Stimulated activated CD4-positive, alpha-beta T cell treated with anti-CD3 and anti-CD28 coated beads, Interleukin-4, amount 100 ng/mL, for 1 hour (primary cell): ENCODE measurements around the gene PRKAG2.
A peak's percentile ranks its signal among the peaks of the same experiment; 100 is the strongest.

ENCODE experiments used
- DNase-seq: peaks from one replicate; pipeline ENCODE4 v3.0.0-alpha.2; 2020

Gene PRKAG2

GRCh38 chr7:151631570-151631952 lies 245.4 kb downstream of the PRKAG2 start:
- DNase-seq: no peak

GRCh38 chr7:151630851-151631569 lies 245.9 kb downstream of the PRKAG2 start:
- no peak for DNase-seq

GRCh38 chr7:151630358-151630757 lies 246.6 kb downstream of the PRKAG2 start:
- no peak for DNase-seq

- no peak for DNase-seq
Measured at GRCh38 chr7:151629713-151630272, 247.1 kb downstream of the PRKAG2 start.

GRCh38 chr7:151628846-151629604 lies 247.9 kb downstream of the PRKAG2 start:
- DNase-seq: no peak

GRCh38 chr7:151626422-151627115 lies 250.3 kb downstream of the PRKAG2 start:
- DNase-seq: peak; percentile 23

- no peak for DNase-seq
Measured at GRCh38 chr7:151625606-151626005, 251.3 kb downstream of the PRKAG2 start.

GRCh38 chr7:151624246-151624928 lies 252.5 kb downstream of the PRKAG2 start:
- DNase-seq: no peak

- no peak for DNase-seq
Measured at GRCh38 chr7:151623766-151624165, 253.1 kb downstream of the PRKAG2 start.

- DNase-seq: no peak
Measured at GRCh38 chr7:151621961-151622360, 255.0 kb downstream of the PRKAG2 start.

GRCh38 chr7:151616443-151617213 lies 260.3 kb downstream of the PRKAG2 start:
- DNase-seq: no peak

GRCh38 chr7:151615784-151616183 lies 261.1 kb downstream of the PRKAG2 start:
- DNase-seq: no peak

- no peak for DNase-seq
Measured at GRCh38 chr7:151615058-151615457, 261.9 kb downstream of the PRKAG2 start.

- DNase-seq: no peak
Measured at GRCh38 chr7:151614019-151614418, 262.9 kb downstream of the PRKAG2 start.

- DNase-seq: no peak
Measured at GRCh38 chr7:151611878-151612277, 265.0 kb downstream of the PRKAG2 start.

GRCh38 chr7:151611041-151611440 lies 265.9 kb downstream of the PRKAG2 start:
- DNase-seq: no peak

GRCh38 chr7:151608031-151608551 lies 268.8 kb downstream of the PRKAG2 start:
- DNase-seq: no peak

- no peak for DNase-seq
Measured at GRCh38 chr7:151607464-151607867, 269.4 kb downstream of the PRKAG2 start.

GRCh38 chr7:151603951-151604350 lies 273.0 kb downstream of the PRKAG2 start:
- no peak for DNase-seq

GRCh38 chr7:151601521-151602305 lies 275.2 kb downstream of the PRKAG2 start:
- no peak for DNase-seq

- DNase-seq: no peak
Measured at GRCh38 chr7:151600331-151600730, 276.6 kb downstream of the PRKAG2 start.
